K562 (cell line): ENCODE measurements around the gene TBX1. TPM values are rescaled to one million over a fixed set of nuclear protein-coding genes. Genes with fewer than 3 reads are reported as not detected.

Source experiments
- CHD2 ChIP-seq: IDR thresholded peaks from 2 replicates; pipeline ENCODE4 v1.6.1; 2011; ENCODE audit warnings: low read depth, low read length
- HDAC1 ChIP-seq, 2 experiments: fragments of 450-650 bp; IDR thresholded peaks; 2 replicates each; pipeline ENCODE4 v1.6.1; 2016 to 2017; ENCODE audit warnings: inconsistent platforms in 1 of 2, mild to moderate bottlenecking in 1 of 2, moderate library complexity in 1 of 2
- JUND ChIP-seq, 2 experiments: IDR thresholded peaks; 2 replicates in 1 of 2; 3 replicates in 1 of 2; pipeline ENCODE4 v1.6.1; 2011; ENCODE audit warnings: borderline replicate concordance in 2 of 2, low read depth in 2 of 2, low read length in 2 of 2, improper control_type of control experiment in 1 of 2, missing biosample characterization in 1 of 2, missing genetic modification characterization in 1 of 2, missing genetic modification reagents in 1 of 2
- SAP30 ChIP-seq: fragments of 200-600 bp; sonication (generic); IDR thresholded peaks from 2 replicates; pipeline ENCODE4 v1.6.1; 2012; ENCODE audit warnings: borderline replicate concordance, low read depth, mild to moderate bottlenecking, moderate library complexity, low read length, control low read depth, inconsistent platforms; ENCODE audit not compliant: insufficient read depth, poor library complexity, severe bottlenecking
- ZFP1 ChIP-seq: fragments of 450-650 bp; formaldehyde crosslinking; IDR thresholded peaks from 2 replicates; pipeline ENCODE4 v1.4.0; 2020; ENCODE audit warnings: mild to moderate bottlenecking, mixed read lengths
- ZNF311 ChIP-seq: fragments of 250-450 bp; sonication (Bioruptor Pico); IDR thresholded peaks from 2 replicates; pipeline ENCODE4 v1.4.0; 2020; ENCODE audit warnings: mild to moderate bottlenecking, moderate library complexity
- ZSCAN29 ChIP-seq: fragments of 450-650 bp; IDR thresholded peaks from 2 replicates; pipeline ENCODE4 v1.6.1; 2017
- polyA plus RNA-seq, 8 experiments: library from polyadenylated mRNA; depleted of rRNA in 4 of 8; stranded (reverse) in 5 of 8; unstranded in 3 of 8; fragments of >200 nt; fragmentation: Nextera tagmentation in 2 of 8; fragmentation: Illumina TruSeq in 1 of 8; extraction: Ambion mirVana in 2 of 8; extraction: Trizol in 1 of 8; gene quantifications; 2 replicates each; pipeline versions ENCODE4 v1.2.1 to v1.2.3, GENCODE V29; 2011 to 2014; ENCODE audit warnings: inconsistent platforms in 1 of 8, missing spikeins in 1 of 8
- total RNA-seq, 7 experiments: library from RNA; depleted of rRNA in 6 of 7; stranded (reverse); fragments of >200 nt in 6 of 7; fragmentation: Illumina TruSeq in 2 of 7; extraction: Trizol in 2 of 7; gene quantifications; 2 replicates each; pipeline versions ENCODE4 v1.2.1 to v1.2.3, GENCODE V29; 2011 to 2021; ENCODE audit warnings: low replicate concordance in 1 of 7
- TF ChIP-seq, protein P1 (sequence below): fragments of 250-450 bp; sonication (Bioruptor Pico); IDR thresholded peaks from 2 replicates; pipeline ENCODE4 v1.9.0; 2021; ENCODE audit warnings: mild to moderate bottlenecking, inconsistent platforms
- TF ChIP-seq, protein P2 (sequence below): fragments of 450-650 bp; IDR thresholded peaks from 2 replicates; pipeline ENCODE4 v1.6.1; 2018; ENCODE audit not compliant: partially characterized antibody
- TF ChIP-seq, protein P3 (sequence below): fragments of 250-450 bp; sonication (Bioruptor Pico); IDR thresholded peaks from 2 replicates; pipeline ENCODE4 v1.5.0; 2022; ENCODE audit warnings: mild to moderate bottlenecking
- TF ChIP-seq, protein P4 (sequence below), 2 experiments: fragments of 150-350 bp in 1 of 2; IDR thresholded peaks; 2 replicates each; pipeline ENCODE4 v1.6.1; 2012 to 2016; ENCODE audit warnings: low read depth in 2 of 2, low read length in 2 of 2, mild to moderate bottlenecking in 1 of 2, moderate library complexity in 1 of 2

TBX1 gene
- total and polyA plus RNA-seq, 9 of the 15 experiments (the other 6 are each of a cell fraction or from before 2014, with no cell fraction given) = 0.07 to 35.0 (median 3.9) TPM

DNA sequence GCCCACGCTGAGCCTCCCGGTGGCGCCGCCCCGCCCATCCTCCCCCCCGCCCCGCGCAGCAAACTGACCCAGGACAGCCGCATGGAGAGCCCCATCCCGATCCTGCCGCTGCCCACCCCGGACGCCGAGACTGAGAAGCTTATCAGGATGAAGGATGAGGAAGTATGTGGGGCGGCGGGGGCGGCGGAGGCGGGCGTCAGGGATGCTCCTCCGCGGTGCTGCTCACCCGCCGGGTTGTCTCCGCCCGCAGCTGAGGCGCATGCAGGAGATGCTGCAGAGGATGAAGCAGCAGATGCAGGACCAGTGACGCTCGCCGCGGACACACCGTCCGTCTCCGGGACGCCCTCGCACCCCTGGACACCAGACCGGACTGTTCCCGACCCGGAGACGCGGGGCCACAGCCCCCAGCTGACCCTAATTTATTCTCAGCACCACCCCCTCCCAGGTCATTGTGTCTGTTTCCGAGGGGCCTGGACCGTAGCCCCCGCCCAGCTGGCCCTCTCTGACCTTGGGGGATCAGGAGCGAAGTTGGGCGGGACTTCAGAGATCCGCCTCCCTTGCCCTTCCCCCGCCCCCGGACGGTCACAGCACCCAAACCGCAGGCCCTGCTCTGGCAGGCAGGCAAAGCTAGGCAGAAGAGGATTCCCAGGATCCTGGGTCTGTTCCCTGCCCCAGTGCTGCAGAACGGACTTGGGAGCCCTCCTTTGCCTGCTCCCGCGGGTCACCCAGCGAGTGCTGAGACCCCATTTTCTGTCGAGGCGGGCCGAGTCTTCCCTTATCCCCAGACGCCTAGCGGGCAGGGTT lies 38.2 kb upstream of the TBX1 start (continued):
- TF ChIP-seq, protein P1, sequence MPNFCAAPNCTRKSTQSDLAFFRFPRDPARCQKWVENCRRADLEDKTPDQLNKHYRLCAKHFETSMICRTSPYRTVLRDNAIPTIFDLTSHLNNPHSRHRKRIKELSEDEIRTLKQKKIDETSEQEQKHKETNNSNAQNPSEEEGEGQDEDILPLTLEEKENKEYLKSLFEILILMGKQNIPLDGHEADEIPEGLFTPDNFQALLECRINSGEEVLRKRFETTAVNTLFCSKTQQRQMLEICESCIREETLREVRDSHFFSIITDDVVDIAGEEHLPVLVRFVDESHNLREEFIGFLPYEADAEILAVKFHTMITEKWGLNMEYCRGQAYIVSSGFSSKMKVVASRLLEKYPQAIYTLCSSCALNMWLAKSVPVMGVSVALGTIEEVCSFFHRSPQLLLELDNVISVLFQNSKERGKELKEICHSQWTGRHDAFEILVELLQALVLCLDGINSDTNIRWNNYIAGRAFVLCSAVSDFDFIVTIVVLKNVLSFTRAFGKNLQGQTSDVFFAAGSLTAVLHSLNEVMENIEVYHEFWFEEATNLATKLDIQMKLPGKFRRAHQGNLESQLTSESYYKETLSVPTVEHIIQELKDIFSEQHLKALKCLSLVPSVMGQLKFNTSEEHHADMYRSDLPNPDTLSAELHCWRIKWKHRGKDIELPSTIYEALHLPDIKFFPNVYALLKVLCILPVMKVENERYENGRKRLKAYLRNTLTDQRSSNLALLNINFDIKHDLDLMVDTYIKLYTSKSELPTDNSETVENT (CRISPR knock-in tag) = peak; percentile 79
- TF ChIP-seq HDAC1 (IDR thresholded peaks at IDR 0.05) = peak in 1 of 2 experiments; percentile 91; a peak in 2 of 4 replicates
- TF ChIP-seq SAP30 = peak; percentile 38
- 0 out of 2 replicates have a peak, but pooled peaks have one; percentile 3 for TF ChIP-seq ZSCAN29
- TF ChIP-seq JUND (IDR thresholded peaks at IDR 0.05; ENCODE audit: borderline replicate concordance, low read depth, low read length) = peak; percentile 36; the same call in 1 of the 2 replicates
- no peak; the same call in 2 of the 3 replicates for TF ChIP-seq JUND (tag; IDR thresholded peaks at IDR 0.05; ENCODE audit: borderline replicate concordance, low read depth, low read length)
- TF ChIP-seq, protein P2, sequence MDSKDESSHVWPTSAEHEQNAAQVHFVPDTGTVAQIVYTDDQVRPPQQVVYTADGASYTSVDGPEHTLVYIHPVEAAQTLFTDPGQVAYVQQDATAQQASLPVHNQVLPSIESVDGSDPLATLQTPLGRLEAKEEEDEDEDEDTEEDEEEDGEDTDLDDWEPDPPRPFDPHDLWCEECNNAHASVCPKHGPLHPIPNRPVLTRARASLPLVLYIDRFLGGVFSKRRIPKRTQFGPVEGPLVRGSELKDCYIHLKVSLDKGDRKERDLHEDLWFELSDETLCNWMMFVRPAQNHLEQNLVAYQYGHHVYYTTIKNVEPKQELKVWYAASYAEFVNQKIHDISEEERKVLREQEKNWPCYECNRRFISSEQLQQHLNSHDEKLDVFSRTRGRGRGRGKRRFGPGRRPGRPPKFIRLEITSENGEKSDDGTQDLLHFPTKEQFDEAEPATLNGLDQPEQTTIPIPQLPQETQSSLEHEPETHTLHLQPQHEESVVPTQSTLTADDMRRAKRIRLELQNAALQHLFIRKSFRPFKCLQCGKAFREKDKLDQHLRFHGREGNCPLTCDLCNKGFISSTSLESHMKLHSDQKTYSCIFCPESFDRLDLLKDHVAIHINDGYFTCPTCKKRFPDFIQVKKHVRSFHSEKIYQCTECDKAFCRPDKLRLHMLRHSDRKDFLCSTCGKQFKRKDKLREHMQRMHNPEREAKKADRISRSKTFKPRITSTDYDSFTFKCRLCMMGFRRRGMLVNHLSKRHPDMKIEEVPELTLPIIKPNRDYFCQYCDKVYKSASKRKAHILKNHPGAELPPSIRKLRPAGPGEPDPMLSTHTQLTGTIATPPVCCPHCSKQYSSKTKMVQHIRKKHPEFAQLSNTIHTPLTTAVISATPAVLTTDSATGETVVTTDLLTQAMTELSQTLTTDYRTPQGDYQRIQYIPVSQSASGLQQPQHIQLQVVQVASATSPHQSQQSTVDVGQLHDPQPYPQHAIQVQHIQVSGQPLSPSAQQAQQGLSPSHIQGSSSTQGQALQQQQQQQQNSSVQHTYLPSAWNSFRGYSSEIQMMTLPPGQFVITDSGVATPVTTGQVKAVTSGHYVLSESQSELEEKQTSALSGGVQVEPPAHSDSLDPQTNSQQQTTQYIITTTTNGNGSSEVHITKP = peak; percentile 3
- TF ChIP-seq ZFP1 = no peak
- TF ChIP-seq, protein P3, sequence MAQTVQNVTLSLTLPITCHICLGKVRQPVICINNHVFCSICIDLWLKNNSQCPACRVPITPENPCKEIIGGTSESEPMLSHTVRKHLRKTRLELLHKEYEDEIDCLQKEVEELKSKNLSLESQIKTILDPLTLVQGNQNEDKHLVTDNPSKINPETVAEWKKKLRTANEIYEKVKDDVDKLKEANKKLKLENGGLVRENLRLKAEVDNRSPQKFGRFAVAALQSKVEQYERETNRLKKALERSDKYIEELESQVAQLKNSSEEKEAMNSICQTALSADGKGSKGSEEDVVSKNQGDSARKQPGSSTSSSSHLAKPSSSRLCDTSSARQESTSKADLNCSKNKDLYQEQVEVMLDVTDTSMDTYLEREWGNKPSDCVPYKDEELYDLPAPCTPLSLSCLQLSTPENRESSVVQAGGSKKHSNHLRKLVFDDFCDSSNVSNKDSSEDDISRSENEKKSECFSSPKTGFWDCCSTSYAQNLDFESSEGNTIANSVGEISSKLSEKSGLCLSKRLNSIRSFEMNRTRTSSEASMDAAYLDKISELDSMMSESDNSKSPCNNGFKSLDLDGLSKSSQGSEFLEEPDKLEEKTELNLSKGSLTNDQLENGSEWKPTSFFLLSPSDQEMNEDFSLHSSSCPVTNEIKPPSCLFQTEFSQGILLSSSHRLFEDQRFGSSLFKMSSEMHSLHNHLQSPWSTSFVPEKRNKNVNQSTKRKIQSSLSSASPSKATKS (CRISPR knock-in tag) = peak; percentile 59; the same call in 1 of the 2 replicates
- peak; percentile 36 for TF ChIP-seq CHD2
- TF ChIP-seq, protein P4, sequence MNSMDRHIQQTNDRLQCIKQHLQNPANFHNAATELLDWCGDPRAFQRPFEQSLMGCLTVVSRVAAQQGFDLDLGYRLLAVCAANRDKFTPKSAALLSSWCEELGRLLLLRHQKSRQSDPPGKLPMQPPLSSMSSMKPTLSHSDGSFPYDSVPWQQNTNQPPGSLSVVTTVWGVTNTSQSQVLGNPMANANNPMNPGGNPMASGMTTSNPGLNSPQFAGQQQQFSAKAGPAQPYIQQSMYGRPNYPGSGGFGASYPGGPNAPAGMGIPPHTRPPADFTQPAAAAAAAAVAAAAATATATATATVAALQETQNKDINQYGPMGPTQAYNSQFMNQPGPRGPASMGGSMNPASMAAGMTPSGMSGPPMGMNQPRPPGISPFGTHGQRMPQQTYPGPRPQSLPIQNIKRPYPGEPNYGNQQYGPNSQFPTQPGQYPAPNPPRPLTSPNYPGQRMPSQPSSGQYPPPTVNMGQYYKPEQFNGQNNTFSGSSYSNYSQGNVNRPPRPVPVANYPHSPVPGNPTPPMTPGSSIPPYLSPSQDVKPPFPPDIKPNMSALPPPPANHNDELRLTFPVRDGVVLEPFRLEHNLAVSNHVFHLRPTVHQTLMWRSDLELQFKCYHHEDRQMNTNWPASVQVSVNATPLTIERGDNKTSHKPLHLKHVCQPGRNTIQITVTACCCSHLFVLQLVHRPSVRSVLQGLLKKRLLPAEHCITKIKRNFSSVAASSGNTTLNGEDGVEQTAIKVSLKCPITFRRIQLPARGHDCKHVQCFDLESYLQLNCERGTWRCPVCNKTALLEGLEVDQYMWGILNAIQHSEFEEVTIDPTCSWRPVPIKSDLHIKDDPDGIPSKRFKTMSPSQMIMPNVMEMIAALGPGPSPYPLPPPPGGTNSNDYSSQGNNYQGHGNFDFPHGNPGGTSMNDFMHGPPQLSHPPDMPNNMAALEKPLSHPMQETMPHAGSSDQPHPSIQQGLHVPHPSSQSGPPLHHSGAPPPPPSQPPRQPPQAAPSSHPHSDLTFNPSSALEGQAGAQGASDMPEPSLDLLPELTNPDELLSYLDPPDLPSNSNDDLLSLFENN (IDR thresholded peaks at IDR 0.05; ENCODE audit: low read depth in 2 of 2, low read length in 2 of 2) = peak in 1 of 2 experiments; percentile 29; a peak in 2 of 4 replicates
- no peak for TF ChIP-seq ZNF311 (CRISPR knock-in tag)
